Panc1 (cell line): ENCODE data around the gene FARSA.
"Not testable (repeated sequence)": the region's sequence is repeated elsewhere in the genome, so short reads cannot be mapped to it uniquely, and the experiment has no call there.

Experiments used
- POLR2AphosphoS5 ChIP-seq: IDR thresholded peaks from 2 replicates; pipeline ENCODE4 v1.6.1; 2012; ENCODE audit warnings: mild to moderate bottlenecking, low read depth, low read length, moderate library complexity
- SIN3A ChIP-seq: IDR thresholded peaks from 2 replicates; pipeline ENCODE4 v1.6.1; 2012; ENCODE audit warnings: low read depth, mild to moderate bottlenecking, low read length, moderate library complexity, borderline replicate concordance; ENCODE audit not compliant: insufficient read depth
- TF ChIP-seq, protein P1 (sequence below): fragments of 450-650 bp; IDR thresholded peaks from 2 replicates; pipeline ENCODE4 v1.5.1; 2017; ENCODE audit warnings: mild to moderate bottlenecking
- TF ChIP-seq, protein P2 (sequence below), 2 experiments: IDR thresholded peaks; 2 replicates each; pipeline ENCODE4 v1.6.1; 2011 to 2012; ENCODE audit warnings: low read depth in 2 of 2, control low read depth in 1 of 2, low read length in 1 of 2, mild to moderate bottlenecking in 1 of 2, moderate library complexity in 1 of 2; ENCODE audit not compliant: insufficient read depth in 1 of 2

DNA sequence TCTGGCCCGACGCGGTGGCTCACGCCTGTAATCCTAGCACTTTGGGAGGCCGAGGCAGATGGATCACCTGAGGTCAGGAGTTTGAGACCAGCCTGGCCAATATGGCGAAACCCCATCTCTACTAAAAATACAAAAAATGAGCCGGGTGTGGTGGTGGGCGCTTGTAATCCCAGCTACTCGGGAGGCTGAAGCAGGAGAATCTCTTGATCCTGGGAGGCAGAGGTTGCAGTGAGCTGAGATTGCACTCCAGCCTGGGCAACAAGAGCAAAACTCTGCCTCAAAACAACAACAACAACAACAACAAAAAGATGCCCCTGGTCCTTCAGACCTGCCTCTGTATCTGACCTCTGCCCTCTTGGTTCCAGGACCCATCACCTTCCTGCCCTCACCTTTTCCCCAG is 22.1 kb upstream of the FARSA start:
- TF ChIP-seq, protein P1, sequence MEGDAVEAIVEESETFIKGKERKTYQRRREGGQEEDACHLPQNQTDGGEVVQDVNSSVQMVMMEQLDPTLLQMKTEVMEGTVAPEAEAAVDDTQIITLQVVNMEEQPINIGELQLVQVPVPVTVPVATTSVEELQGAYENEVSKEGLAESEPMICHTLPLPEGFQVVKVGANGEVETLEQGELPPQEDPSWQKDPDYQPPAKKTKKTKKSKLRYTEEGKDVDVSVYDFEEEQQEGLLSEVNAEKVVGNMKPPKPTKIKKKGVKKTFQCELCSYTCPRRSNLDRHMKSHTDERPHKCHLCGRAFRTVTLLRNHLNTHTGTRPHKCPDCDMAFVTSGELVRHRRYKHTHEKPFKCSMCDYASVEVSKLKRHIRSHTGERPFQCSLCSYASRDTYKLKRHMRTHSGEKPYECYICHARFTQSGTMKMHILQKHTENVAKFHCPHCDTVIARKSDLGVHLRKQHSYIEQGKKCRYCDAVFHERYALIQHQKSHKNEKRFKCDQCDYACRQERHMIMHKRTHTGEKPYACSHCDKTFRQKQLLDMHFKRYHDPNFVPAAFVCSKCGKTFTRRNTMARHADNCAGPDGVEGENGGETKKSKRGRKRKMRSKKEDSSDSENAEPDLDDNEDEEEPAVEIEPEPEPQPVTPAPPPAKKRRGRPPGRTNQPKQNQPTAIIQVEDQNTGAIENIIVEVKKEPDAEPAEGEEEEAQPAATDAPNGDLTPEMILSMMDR, result not testable (repeated sequence)
- TF ChIP-seq POLR2AphosphoS5, SIN3A: not testable (repeated sequence)
- TF ChIP-seq, protein P2, sequence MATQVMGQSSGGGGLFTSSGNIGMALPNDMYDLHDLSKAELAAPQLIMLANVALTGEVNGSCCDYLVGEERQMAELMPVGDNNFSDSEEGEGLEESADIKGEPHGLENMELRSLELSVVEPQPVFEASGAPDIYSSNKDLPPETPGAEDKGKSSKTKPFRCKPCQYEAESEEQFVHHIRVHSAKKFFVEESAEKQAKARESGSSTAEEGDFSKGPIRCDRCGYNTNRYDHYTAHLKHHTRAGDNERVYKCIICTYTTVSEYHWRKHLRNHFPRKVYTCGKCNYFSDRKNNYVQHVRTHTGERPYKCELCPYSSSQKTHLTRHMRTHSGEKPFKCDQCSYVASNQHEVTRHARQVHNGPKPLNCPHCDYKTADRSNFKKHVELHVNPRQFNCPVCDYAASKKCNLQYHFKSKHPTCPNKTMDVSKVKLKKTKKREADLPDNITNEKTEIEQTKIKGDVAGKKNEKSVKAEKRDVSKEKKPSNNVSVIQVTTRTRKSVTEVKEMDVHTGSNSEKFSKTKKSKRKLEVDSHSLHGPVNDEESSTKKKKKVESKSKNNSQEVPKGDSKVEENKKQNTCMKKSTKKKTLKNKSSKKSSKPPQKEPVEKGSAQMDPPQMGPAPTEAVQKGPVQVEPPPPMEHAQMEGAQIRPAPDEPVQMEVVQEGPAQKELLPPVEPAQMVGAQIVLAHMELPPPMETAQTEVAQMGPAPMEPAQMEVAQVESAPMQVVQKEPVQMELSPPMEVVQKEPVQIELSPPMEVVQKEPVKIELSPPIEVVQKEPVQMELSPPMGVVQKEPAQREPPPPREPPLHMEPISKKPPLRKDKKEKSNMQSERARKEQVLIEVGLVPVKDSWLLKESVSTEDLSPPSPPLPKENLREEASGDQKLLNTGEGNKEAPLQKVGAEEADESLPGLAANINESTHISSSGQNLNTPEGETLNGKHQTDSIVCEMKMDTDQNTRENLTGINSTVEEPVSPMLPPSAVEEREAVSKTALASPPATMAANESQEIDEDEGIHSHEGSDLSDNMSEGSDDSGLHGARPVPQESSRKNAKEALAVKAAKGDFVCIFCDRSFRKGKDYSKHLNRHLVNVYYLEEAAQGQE (IDR thresholded peaks at IDR 0.05; ENCODE audit: insufficient read depth in 1 of 2, low read depth in 2 of 2, low read length in 1 of 2), result not testable (repeated sequence)
